GM13976 (cell line): ENCODE data around the gene MEX3D.
"Not testable (repeated sequence)": the region's sequence is repeated elsewhere in the genome, so short reads cannot be mapped to it uniquely, and the experiment has no call there.

Experiments used
- DNase-seq: peaks from one replicate; pipeline ENCODE4 v3.0.0; 2012; ENCODE audit warnings: low spot score
- CTCF ChIP-seq: IDR thresholded peaks from 2 replicates; pipeline ENCODE4 v1.5.1; 2012; ENCODE audit warnings: borderline replicate concordance, mild to moderate bottlenecking; ENCODE audit not compliant: insufficient read depth; ENCODE audit errors: extremely low read depth, missing control alignments, control extremely low read depth
- in situ Hi-C: fragments of 300-500 bp; cut with MboI; formaldehyde crosslinking; loops from one replicate; pipeline ENCODE4 v1.12.0; 2022; ENCODE audit warnings: low sequenced_read_pairs, mixed read lengths, inconsistent platforms; ENCODE audit not compliant: unreplicated experiment

MEX3D gene

GRCh38 chr19:1554968-1555367 lies 13.2 kb downstream of the MEX3D start:
- no peak for TF ChIP-seq CTCF
- in situ Hi-C loops, result no loop called here
- DNase-seq, result no peak

GRCh38 chr19:1553415-1553814 lies 14.7 kb downstream of the MEX3D start:
- in situ Hi-C loops, result no loop called here
- TF ChIP-seq CTCF, result no peak
- DNase-seq, result no peak

GRCh38 chr19:1551068-1552040 lies 16.8 kb downstream of the MEX3D start:
- in situ Hi-C loops, result no loop called here
- no peak for TF ChIP-seq CTCF
- no peak for DNase-seq

- in situ Hi-C loops, result no loop called here
- DNase-seq, result no peak
- TF ChIP-seq CTCF, result no peak
Observed at GRCh38 chr19:1549332-1549945, 18.7 kb downstream of the MEX3D start.

GRCh38 chr19:1540365-1540925 lies 27.7 kb downstream of the MEX3D start:
- no peak for TF ChIP-seq CTCF
- in situ Hi-C loops, result loop anchor here (5.0 kb wide), 1 partner anchor 222 kb away; no protein-coding TSS in a partner anchor
- DNase-seq, result no peak

GRCh38 chr19:1539749-1540148 lies 28.4 kb downstream of the MEX3D start:
- DNase-seq, result not testable (repeated sequence)
- in situ Hi-C loops, result loop anchor here (5.0 kb wide), 1 partner anchor 223 kb away; no protein-coding TSS in a partner anchor
